ENCODE results near the gene DISP3.
"Not testable (repeated sequence)": the region's sequence is repeated elsewhere in the genome, so short reads cannot be mapped to it uniquely, and the experiment has no call there.

The DISP3 gene

GRCh38 chr1:11578004-11578403, 99.0 kb downstream of the DISP3 start:
- H3K4me3 ChIP-seq (ENCODE audit: low read depth in 1 of 2, low read length in 2 of 2): no peak overlapping the region
- no peaks in the 10 kb centered on the region for H3K27me3 ChIP-seq (ENCODE audit: low read depth, low read length)
- no peak overlapping the region for H3K27ac ChIP-seq (ENCODE audit: low read length)
- no peaks in the 10 kb centered on the region for H3K9me3 ChIP-seq (ENCODE audit: control insufficient read depth in 1 of 2, low read length in 2 of 2)
- H3K4me1 ChIP-seq (ENCODE audit: control insufficient read depth in 1 of 2, insufficient read depth in 2 of 2, low read length in 2 of 2): no peaks in the 10 kb centered on the region
- H3K36me3 ChIP-seq (ENCODE audit: control insufficient read depth in 1 of 2, insufficient read depth in 2 of 2, low read length in 2 of 2): no peaks in the 10 kb centered on the region

- H3K9me3 ChIP-seq (ENCODE audit: control insufficient read depth in 1 of 2, low read length in 2 of 2): no peaks in the 10 kb centered on the region
- H3K36me3 ChIP-seq (ENCODE audit: control insufficient read depth in 1 of 2, insufficient read depth in 2 of 2, low read length in 2 of 2): no peaks in the 10 kb centered on the region
- no peaks in the 10 kb centered on the region for H3K27me3 ChIP-seq (ENCODE audit: low read depth, low read length)
- no peaks in the 10 kb centered on the region for H3K4me1 ChIP-seq (ENCODE audit: control insufficient read depth in 1 of 2, insufficient read depth in 2 of 2, low read length in 2 of 2)
- H3K27ac ChIP-seq (ENCODE audit: low read length): no peak overlapping the region
- no peak overlapping the region for H3K4me3 ChIP-seq (ENCODE audit: low read depth in 1 of 2, low read length in 2 of 2)
Measured at GRCh38 chr1:11579506-11579905, 100.6 kb downstream of the DISP3 start.

GRCh38 chr1:11580049-11580448, 101.1 kb downstream of the DISP3 start:
- not testable (repeated sequence) for H3K27me3 ChIP-seq (ENCODE audit: low read depth, low read length); H3K4me1 ChIP-seq (ENCODE audit: control insufficient read depth in 1 of 2, insufficient read depth in 2 of 2, low read length in 2 of 2); H3K36me3 ChIP-seq (ENCODE audit: control insufficient read depth in 1 of 2, insufficient read depth in 2 of 2, low read length in 2 of 2); H3K27ac ChIP-seq (ENCODE audit: low read length); H3K9me3 ChIP-seq (ENCODE audit: control insufficient read depth in 1 of 2, low read length in 2 of 2); H3K4me3 ChIP-seq (ENCODE audit: low read depth in 1 of 2, low read length in 2 of 2)

- no peak overlapping the region for H3K27ac ChIP-seq (ENCODE audit: low read length)
- H3K4me1 ChIP-seq (ENCODE audit: control insufficient read depth in 1 of 2, insufficient read depth in 2 of 2, low read length in 2 of 2): no peaks in the 10 kb centered on the region
- no peaks in the 10 kb centered on the region for H3K27me3 ChIP-seq (ENCODE audit: low read depth, low read length)
- H3K4me3 ChIP-seq (ENCODE audit: low read depth in 1 of 2, low read length in 2 of 2): no peak overlapping the region
- H3K9me3 ChIP-seq (ENCODE audit: control insufficient read depth in 1 of 2, low read length in 2 of 2): no peaks in the 10 kb centered on the region
- H3K36me3 ChIP-seq (ENCODE audit: control insufficient read depth in 1 of 2, insufficient read depth in 2 of 2, low read length in 2 of 2): no peaks in the 10 kb centered on the region
Measured at GRCh38 chr1:11581445-11581991, 102.6 kb downstream of the DISP3 start.

GRCh38 chr1:11585389-11585788, 106.4 kb downstream of the DISP3 start:
- Histone ChIP-seq H3K36me3 (ENCODE audit: control insufficient read depth in 1 of 2, insufficient read depth in 2 of 2, low read length in 2 of 2) (no peaks in the 10 kb centered on the region), H3K4me3 (ENCODE audit: low read depth in 1 of 2, low read length in 2 of 2) (no peak overlapping the region), H3K27me3 (ENCODE audit: low read depth, low read length) (no peaks in the 10 kb centered on the region), H3K27ac (ENCODE audit: low read length) (no peak overlapping the region), H3K9me3 (ENCODE audit: control insufficient read depth in 1 of 2, low read length in 2 of 2) (peaks cover 0 to 7% of the 10 kb centered on the region in 2 donors), H3K4me1 (ENCODE audit: control insufficient read depth in 1 of 2, insufficient read depth in 2 of 2, low read length in 2 of 2) (no peaks in the 10 kb centered on the region)
